Sigmoid colon (tissue), 7 donors: ENCODE results near the gene CHRND. TPM values are rescaled to one million over a fixed set of nuclear protein-coding genes. Genes with fewer than 3 reads are reported as not detected.

Source experiments
- DNase-seq: peaks from one replicate; pipeline ENCODE4 v3.0.0-alpha.2; 2019
- H3K27ac ChIP-seq, 4 donors: fragments of 200-600 bp; sonication (generic); one replicate each; pipeline ENCODE4 v1.5.1; 2016 to 2019; ENCODE audit warnings: mild to moderate bottlenecking in 1 of 4
- H3K27me3 ChIP-seq, 3 donors: fragments of 200-600 bp; sonication (generic); one replicate each; pipeline ENCODE4 v1.5.1; 2019; ENCODE audit warnings: mild to moderate bottlenecking in 1 of 3
- H3K36me3 ChIP-seq, 4 donors: fragments of 200-600 bp; sonication (generic); one replicate each; pipeline ENCODE4 v1.5.1; 2016 to 2019
- H3K4me1 ChIP-seq, 4 donors: fragments of 200-600 bp; sonication (generic); one replicate each; pipeline ENCODE4 v1.5.1; 2017 to 2019
- H3K4me3 ChIP-seq, 4 donors: fragments of 200-600 bp; sonication (generic); one replicate each; pipeline ENCODE4 v1.5.1; 2017 to 2019; ENCODE audit warnings: mild to moderate bottlenecking in 2 of 4, moderate library complexity in 1 of 4
- H3K9me3 ChIP-seq, 4 donors: fragments of 200-600 bp in 3 of 4; sonication (generic) in 3 of 4; one replicate each; pipeline versions ENCODE4 v1.5.1 to v1.6.1; 2013 to 2019
- CTCF ChIP-seq, 4 experiments: fragments of 450-650 bp in 3 of 4; fragments of 200-600 bp in 1 of 4; IDR thresholded peaks; one replicate each; pipeline ENCODE4 v1.5.1; 2016 to 2019; ENCODE audit warnings: antibody characterized with exemption in 4 of 4, mild to moderate bottlenecking in 3 of 4, moderate library complexity in 2 of 4
- EP300 ChIP-seq, 4 donors: sonication (generic); formaldehyde crosslinking; IDR thresholded peaks; one replicate each; pipeline ENCODE4 v1.6.1; 2017; ENCODE audit warnings: antibody characterized with exemption in 4 of 4
- POLR2A ChIP-seq, 2 donors: fragments of 450-650 bp; IDR thresholded peaks; one replicate each; pipeline ENCODE4 v1.6.1; 2016; ENCODE audit warnings: antibody characterized with exemption in 2 of 2, mild to moderate bottlenecking in 2 of 2, moderate library complexity in 2 of 2
- POLR2AphosphoS5 ChIP-seq, 4 donors: sonication (generic); formaldehyde crosslinking; IDR thresholded peaks; one replicate each; pipeline ENCODE4 v1.6.1; 2017; ENCODE audit warnings: antibody characterized with exemption in 4 of 4
- whole genome bisulfite sequencing, 2 donors: extraction: QIAGEN DNeasy Blood & Tissue Kit; methylation state at CpG; one replicate each; pipeline ENCODE4 v1.1.7; 2013; 5-methylcytosine and 5-hydroxymethylcytosine counted together
- intact Hi-C: fragments of 100-400 bp; cut with DNase I; formaldehyde crosslinking; loops from one replicate; pipeline ENCODE4 v1.15.1; 2023
- polyA plus RNA-seq, 3 donors: library from polyadenylated mRNA; stranded (reverse); fragments of 200-250 nt; gene quantifications; one replicate each; pipeline ENCODE4 v1.2.3, GENCODE V29; 2013
- total RNA-seq, 4 donors: library from RNA; depleted of rRNA; stranded (reverse); fragments of >200 nt; gene quantifications; one replicate each; pipeline ENCODE4 v1.1.0, GENCODE V29; 2016
- donor health status: healthy with polysubstance abuse.
- donor health status: Bipolar disorder and iron deficiency.
- donor health status: healthy.

Gene CHRND
- total and polyA plus RNA-seq, 7 donors: not detected

GRCh38 chr2:232533944-232534710, 8.2 kb downstream of the CHRND start:
- DNase-seq: peak; percentile 32
- intact Hi-C loops: no loop called here
- Histone ChIP-seq H3K4me3 (no peak overlapping the region), H3K27me3 (peaks cover under 1 to 37% (median 21%) of the 10 kb centered on the region in 3 donors), H3K4me1 (no peaks in the 10 kb centered on the region), H3K9me3 (peaks cover 0 to 7% (median 0%) of the 10 kb centered on the region in 4 donors), H3K27ac (no peak overlapping the region), H3K36me3 (no peaks in the 10 kb centered on the region)
- TF ChIP-seq CTCF (IDR thresholded peaks at IDR 0.05): no peak
- TF ChIP-seq EP300 (IDR thresholded peaks at IDR 0.05): no peak
- 82 to 85% methylated on average over 13 of the region's 13 CpGs for WGBS, 2 donors

GRCh38 chr2:232534940-232535651, 9.1 kb downstream of the CHRND start:
- 83 to 84% methylated on average over 14 of the region's 14 CpGs for WGBS, 2 donors
- Histone ChIP-seq H3K27me3 (peaks cover 3 to 47% (median 31%) of the 10 kb centered on the region in 3 donors), H3K4me1 (no peaks in the 10 kb centered on the region), H3K27ac (no peak overlapping the region), H3K4me3 (no peak overlapping the region), H3K9me3 (peaks cover 0 to 7% (median 0%) of the 10 kb centered on the region in 4 donors), H3K36me3 (no peaks in the 10 kb centered on the region)
- peak; percentile 56 for DNase-seq
- no peak for TF ChIP-seq POLR2AphosphoS5 (IDR thresholded peaks at IDR 0.05)
- no peak for TF ChIP-seq POLR2A (IDR thresholded peaks at IDR 0.05)
- TF ChIP-seq CTCF (IDR thresholded peaks at IDR 0.05): no peak
- no peak for TF ChIP-seq EP300 (IDR thresholded peaks at IDR 0.05)
- intact Hi-C loops: no loop called here

- no peak for TF ChIP-seq EP300 (IDR thresholded peaks at IDR 0.05)
- no peak for TF ChIP-seq CTCF (IDR thresholded peaks at IDR 0.05)
- TF ChIP-seq POLR2A (IDR thresholded peaks at IDR 0.05): no peak
- no peak for TF ChIP-seq POLR2AphosphoS5 (IDR thresholded peaks at IDR 0.05)
- Histone ChIP-seq H3K4me3 (no peak overlapping the region), H3K27ac (no peak overlapping the region), H3K4me1 (no peaks in the 10 kb centered on the region), H3K9me3 (peaks cover 0 to 7% (median 0%) of the 10 kb centered on the region in 4 donors), H3K36me3 (no peaks in the 10 kb centered on the region), H3K27me3 (peaks cover 3 to 53% (median 35%) of the 10 kb centered on the region in 3 donors)
- DNase-seq: peak; percentile 15
- 92 to 94% methylated on average over 5 of the region's 5 CpGs for WGBS, 2 donors
- intact Hi-C loops: no loop called here
These were observed 10.0 kb downstream of the CHRND start for GRCh38 chr2:232535761-232536530.

- peak; percentile 52 for DNase-seq
- H3K4me3 ChIP-seq: no peak overlapping the region
- H3K9me3 ChIP-seq: peaks cover 0 to 7% (median 0%) of the 10 kb centered on the region in 4 donors
- H3K27me3 ChIP-seq: peaks cover 3 to 53% (median 35%) of the 10 kb centered on the region in 3 donors
- TF ChIP-seq CTCF (IDR thresholded peaks at IDR 0.05) (no peak), EP300 (IDR thresholded peaks at IDR 0.05) (no peak), POLR2AphosphoS5 (IDR thresholded peaks at IDR 0.05) (no peak), POLR2A (IDR thresholded peaks at IDR 0.05) (no peak)
- H3K4me1 ChIP-seq: no peaks in the 10 kb centered on the region
- intact Hi-C loops: no loop called here
- 66 to 69% methylated on average over 5 of the region's 5 CpGs for WGBS, 2 donors
- H3K27ac ChIP-seq: no peak overlapping the region
- H3K36me3 ChIP-seq: no peaks in the 10 kb centered on the region
These were observed 11.1 kb downstream of the CHRND start for GRCh38 chr2:232537079-232537478.
